Tibial artery (tissue), 4 donors: ENCODE measurements around the gene TEX19.
A peak's percentile ranks its signal among the peaks of the same experiment; 100 is the strongest.

Experiments used
- DNase-seq, 2 donors: peaks; one replicate each; pipeline ENCODE4 v3.0.0-alpha.2; 2019
- H3K27ac ChIP-seq, 2 donors: fragments of 200-600 bp; sonication (generic) in 1 of 2; 1 replicate in 1 of 2; 2 replicates in 1 of 2; pipeline ENCODE4 v1.5.1; 2018 to 2019; ENCODE audit warnings: mild to moderate bottlenecking in 1 of 2
- H3K27me3 ChIP-seq, 2 donors: fragments of 200-600 bp; sonication (generic) in 1 of 2; one replicate each; pipeline versions ENCODE4 v1.5.1 to v1.6.0; 2016 to 2019
- H3K36me3 ChIP-seq, 3 donors: fragments of 200-600 bp; sonication (generic) in 2 of 3; one replicate each; pipeline ENCODE4 v1.5.1; 2016 to 2019; ENCODE audit warnings: mild to moderate bottlenecking in 2 of 3
- H3K4me1 ChIP-seq, 4 donors: fragments of 200-600 bp; sonication (generic) in 2 of 4; 1 replicate in 3 of 4; 2 replicates in 1 of 4; pipeline ENCODE4 v1.5.1; 2016 to 2019
- H3K4me3 ChIP-seq, 2 donors: fragments of 200-600 bp; sonication (generic) in 1 of 2; 1 replicate in 1 of 2; 2 replicates in 1 of 2; pipeline ENCODE4 v1.5.1; 2018 to 2019; ENCODE audit warnings: mild to moderate bottlenecking in 2 of 2
- H3K9me3 ChIP-seq, 3 donors: fragments of 200-600 bp; sonication (generic) in 1 of 3; one replicate each; pipeline ENCODE4 v1.5.1; 2016 to 2019
- intact Hi-C: fragments of 100-400 bp; cut with DNase I; formaldehyde crosslinking; loops from one replicate; pipeline ENCODE4 v1.15.0; 2023; ENCODE audit warnings: low total_unique reads
- TF ChIP-seq, protein P1 (sequence below), 2 experiments: fragments of 200-600 bp in 1 of 2; fragments of 450-650 bp in 1 of 2; IDR thresholded peaks; one replicate each; pipeline ENCODE4 v1.5.1; 2017 to 2019; ENCODE audit warnings: antibody characterized with exemption in 2 of 2, mild to moderate bottlenecking in 1 of 2, moderate library complexity in 1 of 2

Gene TEX19

GRCh38 chr17:82320956-82321927 is 37.8 kb upstream of the TEX19 start:
- peaks cover 0 to 10% (median 5%) of the 10 kb centered on the region in 4 donors for H3K4me1 ChIP-seq
- no peak for DNase-seq
- no peak overlapping the region for H3K27ac ChIP-seq
- intact Hi-C loops = loop anchor here (2.0 kb wide), 1 partner anchor 114 kb away; no protein-coding TSS in a partner anchor
- TF ChIP-seq, protein P1, sequence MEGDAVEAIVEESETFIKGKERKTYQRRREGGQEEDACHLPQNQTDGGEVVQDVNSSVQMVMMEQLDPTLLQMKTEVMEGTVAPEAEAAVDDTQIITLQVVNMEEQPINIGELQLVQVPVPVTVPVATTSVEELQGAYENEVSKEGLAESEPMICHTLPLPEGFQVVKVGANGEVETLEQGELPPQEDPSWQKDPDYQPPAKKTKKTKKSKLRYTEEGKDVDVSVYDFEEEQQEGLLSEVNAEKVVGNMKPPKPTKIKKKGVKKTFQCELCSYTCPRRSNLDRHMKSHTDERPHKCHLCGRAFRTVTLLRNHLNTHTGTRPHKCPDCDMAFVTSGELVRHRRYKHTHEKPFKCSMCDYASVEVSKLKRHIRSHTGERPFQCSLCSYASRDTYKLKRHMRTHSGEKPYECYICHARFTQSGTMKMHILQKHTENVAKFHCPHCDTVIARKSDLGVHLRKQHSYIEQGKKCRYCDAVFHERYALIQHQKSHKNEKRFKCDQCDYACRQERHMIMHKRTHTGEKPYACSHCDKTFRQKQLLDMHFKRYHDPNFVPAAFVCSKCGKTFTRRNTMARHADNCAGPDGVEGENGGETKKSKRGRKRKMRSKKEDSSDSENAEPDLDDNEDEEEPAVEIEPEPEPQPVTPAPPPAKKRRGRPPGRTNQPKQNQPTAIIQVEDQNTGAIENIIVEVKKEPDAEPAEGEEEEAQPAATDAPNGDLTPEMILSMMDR (IDR thresholded peaks at IDR 0.05) = peak; percentile 91 to 93
- H3K27me3 ChIP-seq = peaks cover 0 to 64% of the 10 kb centered on the region in 2 donors
- H3K9me3 ChIP-seq = no peaks in the 10 kb centered on the region
- no peak overlapping the region for H3K4me3 ChIP-seq
- H3K36me3 ChIP-seq = no peaks in the 10 kb centered on the region

- H3K9me3 ChIP-seq = no peaks in the 10 kb centered on the region
- H3K36me3 ChIP-seq = no peaks in the 10 kb centered on the region
- intact Hi-C loops = loop anchor here (2.0 kb wide), 1 partner anchor 115 kb away; no protein-coding TSS in a partner anchor
- TF ChIP-seq, protein P1 (IDR thresholded peaks at IDR 0.05) = no peak
- no peak for DNase-seq
- H3K4me3 ChIP-seq = no peak overlapping the region
- peaks cover 0 to 10% (median 5%) of the 10 kb centered on the region in 4 donors for H3K4me1 ChIP-seq
- no peak overlapping the region for H3K27ac ChIP-seq
- peaks cover 0 to 64% of the 10 kb centered on the region in 2 donors for H3K27me3 ChIP-seq
These were observed 37.0 kb upstream of the TEX19 start for GRCh38 chr17:82321947-82322466.

- Histone ChIP-seq H3K4me1 (peaks cover 0 to 10% (median 5%) of the 10 kb centered on the region in 4 donors), H3K27ac (no peak overlapping the region), H3K36me3 (no peaks in the 10 kb centered on the region), H3K9me3 (no peaks in the 10 kb centered on the region), H3K27me3 (peaks cover 0 to 70% of the 10 kb centered on the region in 2 donors), H3K4me3 (no peak overlapping the region)
- intact Hi-C loops = no loop called here
- DNase-seq = no peak
- TF ChIP-seq, protein P1 (IDR thresholded peaks at IDR 0.05) = no peak
These were observed 36.3 kb upstream of the TEX19 start for GRCh38 chr17:82322526-82323453.

DNA sequence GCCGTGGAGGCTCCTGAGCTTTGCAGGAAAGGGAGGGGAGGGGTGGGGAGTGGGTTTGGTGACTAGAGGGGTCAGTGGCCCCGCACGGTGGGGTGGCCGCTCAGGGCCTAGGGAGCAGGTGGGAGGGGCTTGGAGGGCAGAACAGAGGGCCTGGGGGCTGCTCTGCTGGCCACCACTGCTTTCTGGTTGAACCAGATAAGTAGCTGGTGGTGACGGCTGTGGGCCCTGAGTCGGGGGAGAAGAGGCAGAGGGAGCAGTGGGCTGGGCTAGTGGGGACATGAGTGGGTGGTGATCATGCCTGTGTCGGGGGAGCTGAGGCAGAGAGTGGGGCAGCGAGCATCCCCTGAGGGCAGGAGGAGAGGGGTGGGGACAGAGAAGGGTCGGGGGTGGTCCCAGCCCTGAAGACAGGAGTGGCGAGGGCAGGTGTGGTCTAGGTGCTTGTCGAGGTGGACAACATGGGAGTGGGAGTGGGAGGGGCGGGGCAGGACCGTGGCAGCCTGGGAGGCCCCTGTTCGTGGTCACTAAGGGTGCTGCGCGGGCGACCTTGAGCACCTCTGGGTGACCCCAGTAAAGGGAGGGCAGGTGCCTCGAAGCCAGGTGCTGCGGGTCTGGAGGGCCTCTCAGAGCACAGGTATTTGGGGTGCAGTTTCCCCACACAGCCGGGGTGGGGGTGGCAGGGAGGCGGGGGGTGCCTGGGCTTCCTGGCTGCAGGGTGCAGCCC is 35.4 kb upstream of the TEX19 start:
- intact Hi-C loops = no loop called here
- DNase-seq = no peak
- TF ChIP-seq, protein P1 (IDR thresholded peaks at IDR 0.05) = no peak
- Histone ChIP-seq H3K36me3 (no peaks in the 10 kb centered on the region), H3K27ac (no peak overlapping the region), H3K27me3 (peaks cover 0 to 78% of the 10 kb centered on the region in 2 donors), H3K4me3 (no peak overlapping the region), H3K9me3 (no peaks in the 10 kb centered on the region), H3K4me1 (peaks cover 0 to 10% (median 5%) of the 10 kb centered on the region in 4 donors)
